ENCODE results near the gene TSSK3.

TSSK3 gene

DNA sequence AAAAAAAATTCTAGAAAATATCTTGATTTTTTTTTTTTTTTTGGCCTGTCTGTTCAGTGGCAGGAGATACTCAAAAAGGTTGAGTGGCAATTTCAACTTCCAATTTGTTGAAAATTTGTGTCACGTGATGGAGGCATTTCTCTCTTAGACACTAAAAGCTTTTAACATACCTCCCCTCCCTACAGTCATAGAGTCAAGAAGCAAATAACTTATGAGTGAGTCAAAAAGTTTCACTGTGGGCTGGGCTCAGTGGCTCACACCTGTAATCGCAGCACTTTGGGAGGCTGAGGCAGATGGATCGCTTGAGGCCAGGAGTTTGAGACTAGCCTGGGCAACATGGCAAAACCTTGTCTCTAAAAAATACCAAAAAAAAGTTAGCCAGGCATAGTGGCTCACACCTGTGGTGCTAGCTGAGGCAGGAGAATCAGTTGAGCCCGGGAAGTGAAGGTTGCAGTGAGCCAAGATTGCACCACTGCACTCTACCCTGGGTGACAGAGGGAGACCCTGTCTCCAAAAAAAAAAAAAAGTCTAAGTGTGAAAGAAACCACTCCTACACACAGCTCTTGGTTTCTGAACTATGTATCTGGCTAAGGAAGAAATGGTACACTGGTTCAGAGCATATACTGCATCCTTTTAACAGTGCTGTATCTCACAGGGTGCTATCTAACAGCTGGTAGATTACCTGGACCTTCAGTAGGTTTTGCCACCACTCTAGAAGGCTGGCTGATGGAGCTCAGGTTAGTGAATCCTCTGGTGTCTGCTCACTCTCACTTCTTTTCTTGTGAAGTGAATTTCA lies 43.5 kb downstream of the TSSK3 start:
- no peak for FAIRE-seq

DNA sequence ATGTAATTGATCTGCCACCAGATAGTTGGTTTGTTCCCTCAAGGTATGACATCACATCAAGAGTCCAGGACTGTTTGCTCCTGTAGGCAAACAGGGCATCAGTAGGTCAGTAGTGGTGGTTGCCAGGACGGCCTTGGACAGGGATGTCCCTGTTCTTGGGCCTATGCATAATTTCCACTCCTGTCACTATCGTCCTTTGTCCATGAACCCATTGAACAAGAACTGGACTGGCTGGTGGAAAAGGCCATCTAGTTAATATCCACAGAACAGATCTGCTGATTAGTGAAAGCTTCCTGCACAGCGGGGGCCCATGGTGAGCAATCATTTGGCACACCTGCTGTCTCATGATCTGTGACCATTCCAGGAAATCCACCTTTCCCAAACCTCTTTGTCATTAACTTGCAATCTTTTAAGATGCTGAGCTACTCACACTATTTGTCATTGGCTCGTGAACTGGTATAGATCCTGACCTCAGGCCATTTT lies 44.3 kb downstream of the TSSK3 start:
- no peak for FAIRE-seq

DNA sequence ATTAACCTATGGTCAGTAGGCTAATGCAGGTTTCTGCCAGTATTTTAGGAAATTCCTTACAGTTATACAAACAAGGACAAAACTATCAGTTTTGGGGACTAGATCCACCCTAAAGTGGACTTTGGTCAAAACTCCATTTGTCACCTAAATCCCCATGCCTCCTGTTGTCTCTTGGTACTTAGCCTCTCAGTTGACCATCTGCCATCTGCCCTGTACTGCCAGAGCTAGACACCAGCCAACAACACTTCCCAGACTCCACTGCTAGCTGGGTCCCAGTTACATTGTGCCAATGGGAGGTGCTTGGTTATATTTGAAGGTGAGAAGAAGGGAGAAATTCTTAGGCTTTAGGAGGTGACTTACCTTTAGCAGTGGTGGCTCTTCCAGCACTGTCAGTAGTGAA lies 48.9 kb downstream of the TSSK3 start:
- no peak for FAIRE-seq

DNA sequence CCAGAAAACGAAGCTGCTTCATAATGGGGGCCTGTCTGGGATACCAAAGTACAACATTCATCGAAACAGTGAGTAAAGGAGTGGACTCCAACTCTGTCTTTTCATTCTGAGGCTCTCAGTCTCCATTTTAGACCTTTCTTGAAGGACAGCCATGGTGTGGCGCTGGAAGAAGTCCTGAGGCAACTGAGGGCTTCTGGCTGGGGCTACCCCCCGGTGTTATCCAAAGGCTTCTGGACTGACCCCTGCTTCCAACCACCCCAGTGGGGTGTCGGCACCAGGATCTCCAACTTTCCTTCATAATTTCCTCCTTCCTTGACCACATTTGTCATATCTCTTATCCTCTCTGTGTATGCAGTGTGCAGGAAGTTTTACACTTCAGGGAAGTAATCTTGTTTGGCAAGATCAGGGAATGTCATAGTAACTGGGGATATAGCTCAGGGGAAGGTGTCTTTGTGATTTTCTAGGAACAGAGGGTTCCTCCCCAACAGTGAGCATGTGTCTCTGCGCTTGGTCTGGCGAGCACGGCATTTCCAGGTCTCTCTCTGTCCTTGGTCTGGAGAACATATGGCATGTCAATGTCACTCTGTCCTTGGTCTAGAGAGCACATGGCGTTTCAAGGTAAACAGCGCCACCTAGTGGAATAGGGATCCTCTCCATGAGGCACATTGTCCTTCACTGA lies 51.3 kb downstream of the TSSK3 start:
- peak; percentile 37 for FAIRE-seq
